NCI-H1048 (cell line): ENCODE data around the gene GDPD4.

Experiments
- DNase-seq: peaks from one replicate; lab custom pipeline; 2025; lab: John Stamatoyannopoulos, UW

GDPD4 gene

DNA sequence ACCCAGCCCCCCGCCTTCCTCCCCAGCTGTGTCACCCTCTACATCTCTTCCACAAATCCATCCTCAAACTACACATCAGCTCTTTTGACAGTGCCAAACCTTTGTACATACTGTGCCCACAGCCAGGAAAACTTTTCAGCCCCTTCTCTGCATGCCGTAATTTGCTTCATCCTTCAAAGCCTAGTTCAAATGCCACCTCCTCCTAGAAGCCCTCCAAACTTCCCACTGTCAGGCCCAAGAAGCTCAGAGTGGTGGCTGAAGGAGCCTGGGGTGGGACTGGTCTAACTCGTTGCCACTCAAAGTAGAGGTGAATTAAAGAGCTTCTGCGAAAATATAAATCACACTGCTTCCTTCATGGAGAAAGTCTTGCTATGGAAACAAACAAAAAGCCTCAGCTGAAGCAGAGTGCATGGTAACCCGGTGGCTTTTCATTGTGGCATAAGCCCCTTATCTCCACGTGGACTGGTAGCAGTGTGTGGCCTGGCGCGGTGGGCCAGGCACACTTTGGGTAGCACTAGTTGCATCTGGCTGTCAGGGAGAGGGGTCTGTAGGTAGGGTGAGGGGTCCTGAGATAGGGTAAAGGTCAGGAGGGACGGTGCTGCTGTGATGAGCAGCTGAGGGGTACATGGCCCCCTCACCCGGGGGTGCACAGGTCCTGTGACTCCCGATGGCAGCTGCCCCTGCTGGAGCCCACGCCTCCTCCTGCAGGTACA lies 96.6 kb downstream of the GDPD4 start:
- no peak for DNase-seq

DNA sequence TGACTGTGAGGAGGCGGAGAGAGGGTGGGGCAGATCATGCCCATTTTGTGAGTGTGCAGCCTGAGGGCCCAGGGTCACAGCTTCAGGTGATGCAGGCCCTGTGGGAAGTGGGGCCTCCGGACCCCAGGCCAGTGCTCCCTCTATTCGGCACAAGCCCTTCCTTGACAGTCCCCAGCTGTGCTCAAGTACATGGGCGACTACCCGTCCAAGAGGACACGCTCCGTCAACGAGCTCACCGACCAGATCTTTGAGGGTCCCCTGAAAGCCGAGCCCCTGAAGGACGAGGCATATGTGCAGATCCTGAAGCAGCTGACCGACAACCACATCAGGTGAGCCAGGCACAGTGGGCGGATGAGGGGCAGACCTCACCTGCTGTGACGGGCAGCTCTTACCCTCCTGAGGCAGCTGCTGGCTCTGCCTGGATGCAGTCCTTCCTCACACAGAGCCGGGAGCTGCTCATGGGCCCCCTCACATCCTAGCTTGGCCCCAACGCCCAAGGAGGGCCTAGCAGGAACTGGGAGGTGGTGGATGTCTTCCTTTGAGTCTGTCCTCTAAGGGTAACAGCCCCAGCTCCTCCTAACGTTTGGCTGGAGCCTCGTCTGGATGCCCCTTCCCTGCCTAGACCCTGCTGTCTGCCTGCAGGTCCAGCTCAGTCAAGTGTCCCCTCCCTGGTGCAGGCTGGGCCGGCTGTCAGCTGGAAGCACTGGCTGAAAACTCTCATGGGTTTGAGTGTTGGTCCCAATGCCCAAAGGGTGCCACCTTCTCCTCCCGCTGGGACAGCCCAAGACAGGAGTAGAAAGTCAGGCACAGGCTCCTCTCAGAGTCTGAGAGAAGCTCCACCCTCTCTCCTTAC lies 97.4 kb downstream of the GDPD4 start:
- no peak for DNase-seq

DNA sequence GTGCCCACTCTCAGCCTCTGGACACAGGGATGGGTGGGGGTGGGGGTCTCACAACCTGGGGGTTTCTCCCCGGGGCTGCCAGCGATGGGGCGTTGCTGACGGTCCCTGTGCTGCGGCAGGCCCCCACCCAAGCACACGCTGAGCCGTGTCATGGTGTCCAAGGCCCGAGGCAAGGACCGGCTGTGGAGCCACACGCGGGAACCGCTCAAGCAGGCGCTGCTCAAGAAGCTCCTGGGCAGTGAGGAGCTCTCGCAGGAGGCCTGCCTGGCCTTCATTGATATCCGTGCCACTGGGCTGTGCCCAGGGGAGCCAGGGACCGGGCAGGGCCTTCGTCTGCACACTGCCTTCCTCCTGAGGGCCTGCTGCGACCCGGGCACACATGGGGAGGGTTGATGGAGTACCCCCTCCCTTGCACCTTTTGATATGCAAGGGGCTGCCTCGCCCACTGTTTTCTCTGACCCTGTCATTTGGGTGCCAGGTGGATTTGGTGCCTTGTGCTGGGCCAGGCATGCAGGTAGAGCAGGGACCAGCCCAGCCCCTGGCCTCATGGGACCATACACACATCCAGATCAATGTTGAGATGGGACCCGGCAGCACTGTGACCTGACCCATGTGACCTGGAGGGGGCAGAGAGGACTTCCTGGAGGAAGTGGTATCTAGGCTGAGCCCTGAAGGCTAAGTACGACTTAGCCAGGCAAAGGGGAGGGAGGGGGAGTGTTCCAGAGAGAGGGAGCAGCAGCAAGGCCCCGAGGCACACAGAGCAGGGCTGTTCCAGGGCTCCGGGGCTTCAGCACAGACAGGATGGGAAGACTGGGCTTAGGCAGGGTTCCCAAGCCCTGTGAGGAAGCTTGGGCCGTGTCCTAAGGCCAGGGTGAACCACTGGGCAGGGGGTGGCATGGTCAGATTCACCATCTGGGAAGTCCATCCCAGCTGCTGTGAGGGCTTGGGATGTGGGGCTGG lies 98.3 kb downstream of the GDPD4 start:
- no peak for DNase-seq

DNA sequence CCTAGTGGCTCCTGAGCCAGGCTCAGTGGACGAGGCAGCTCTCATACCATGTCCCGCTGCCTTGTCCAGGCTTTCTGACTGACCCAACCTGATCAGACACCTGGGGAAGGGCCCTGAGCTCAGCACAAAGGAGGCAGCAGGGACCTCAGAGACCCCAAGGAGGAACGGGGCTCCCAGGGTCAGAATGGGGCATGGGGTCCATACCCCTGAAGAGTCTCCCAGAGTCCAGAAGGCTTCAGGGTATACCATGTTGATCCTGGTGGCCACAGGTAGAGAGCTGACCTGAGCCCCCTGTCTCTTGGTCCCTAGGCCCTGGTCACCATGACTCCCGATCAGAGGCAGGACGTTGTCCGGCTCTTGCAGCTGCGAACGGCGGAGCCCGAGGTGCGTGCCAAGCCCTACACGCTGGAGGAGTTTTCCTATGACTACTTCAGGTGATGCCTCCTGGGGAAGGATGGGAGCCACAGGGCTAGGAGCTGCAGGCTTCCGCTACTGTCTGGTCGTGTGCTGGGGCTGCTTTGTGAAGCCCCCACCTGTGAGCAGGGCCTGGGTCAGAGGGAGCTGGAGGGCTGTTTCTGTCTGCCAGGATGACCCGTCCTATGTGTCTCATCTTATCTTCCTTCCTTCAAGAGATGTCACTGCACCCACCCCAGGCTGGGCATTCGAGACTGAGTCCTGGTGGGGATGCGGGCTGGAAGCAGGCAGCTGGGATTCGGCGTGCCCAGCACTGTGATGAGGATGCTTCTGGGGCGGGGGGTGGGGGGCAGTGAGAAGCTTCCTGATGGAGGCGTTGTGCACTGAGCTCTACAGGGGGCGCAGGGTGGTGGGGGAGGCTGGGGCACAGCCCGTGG lies 99.3 kb downstream of the GDPD4 start:
- DNase-seq = no peak

DNA sequence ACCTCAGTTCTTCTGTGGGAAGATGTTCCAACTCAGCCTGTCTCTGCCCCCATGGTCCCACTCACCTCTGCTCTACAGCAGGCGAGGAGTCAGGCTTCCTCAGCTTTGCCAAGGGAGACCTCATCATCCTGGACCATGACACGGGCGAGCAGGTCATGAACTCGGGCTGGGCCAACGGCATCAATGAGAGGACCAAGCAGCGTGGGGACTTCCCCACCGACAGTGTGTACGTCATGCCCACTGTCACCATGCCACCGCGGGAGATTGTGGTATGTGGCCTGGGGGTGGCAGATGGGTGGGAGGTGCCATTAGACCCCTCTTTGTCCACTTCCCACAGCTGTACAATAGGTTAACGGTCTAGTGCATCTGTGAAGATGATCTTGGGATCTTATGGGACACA lies 100.1 kb downstream of the GDPD4 start:
- DNase-seq = no peak

DNA sequence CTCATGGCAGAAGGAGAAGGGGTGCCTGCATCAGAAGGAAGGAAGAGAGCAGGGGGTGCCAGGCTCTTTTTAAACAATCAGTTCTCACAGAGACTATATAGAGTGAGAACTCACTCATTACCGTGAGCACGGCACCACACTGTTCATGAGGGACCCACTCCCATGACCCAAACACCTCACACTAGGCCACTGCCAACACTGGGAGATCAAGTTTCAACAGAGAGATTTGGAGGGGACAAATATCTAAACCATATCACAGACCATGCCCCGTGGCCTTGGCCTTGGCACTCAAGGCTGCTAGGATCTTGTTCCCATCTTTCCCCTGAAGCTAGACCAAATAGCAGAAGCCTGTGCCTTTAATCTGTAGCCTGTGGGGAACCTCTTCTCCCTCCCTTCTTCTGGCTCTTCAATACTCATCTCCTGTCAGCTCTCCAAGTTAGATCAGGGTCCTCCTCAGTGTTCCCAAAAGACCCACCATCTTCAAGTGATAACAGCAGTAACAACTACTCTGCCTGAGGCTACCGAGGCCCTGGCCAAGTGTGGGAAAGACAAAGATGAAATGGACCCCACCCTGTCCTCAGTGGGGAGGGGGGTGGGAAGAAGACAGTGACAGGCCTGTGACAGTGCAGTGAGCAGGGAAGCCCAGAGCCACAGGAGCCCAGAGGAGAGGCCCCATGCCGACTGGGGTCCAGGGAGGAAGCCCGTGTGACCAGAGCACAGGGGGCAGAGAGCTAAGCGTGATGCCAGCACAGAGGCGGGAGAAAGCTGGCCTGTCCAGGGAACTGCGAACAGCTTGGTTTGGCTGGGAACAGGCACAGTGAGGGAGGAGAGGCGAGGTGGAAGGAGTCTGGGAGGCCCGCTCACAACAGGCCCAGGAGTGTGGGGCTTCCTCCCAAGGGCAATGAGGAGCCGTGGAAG lies 100.9 kb downstream of the GDPD4 start:
- no peak for DNase-seq

DNA sequence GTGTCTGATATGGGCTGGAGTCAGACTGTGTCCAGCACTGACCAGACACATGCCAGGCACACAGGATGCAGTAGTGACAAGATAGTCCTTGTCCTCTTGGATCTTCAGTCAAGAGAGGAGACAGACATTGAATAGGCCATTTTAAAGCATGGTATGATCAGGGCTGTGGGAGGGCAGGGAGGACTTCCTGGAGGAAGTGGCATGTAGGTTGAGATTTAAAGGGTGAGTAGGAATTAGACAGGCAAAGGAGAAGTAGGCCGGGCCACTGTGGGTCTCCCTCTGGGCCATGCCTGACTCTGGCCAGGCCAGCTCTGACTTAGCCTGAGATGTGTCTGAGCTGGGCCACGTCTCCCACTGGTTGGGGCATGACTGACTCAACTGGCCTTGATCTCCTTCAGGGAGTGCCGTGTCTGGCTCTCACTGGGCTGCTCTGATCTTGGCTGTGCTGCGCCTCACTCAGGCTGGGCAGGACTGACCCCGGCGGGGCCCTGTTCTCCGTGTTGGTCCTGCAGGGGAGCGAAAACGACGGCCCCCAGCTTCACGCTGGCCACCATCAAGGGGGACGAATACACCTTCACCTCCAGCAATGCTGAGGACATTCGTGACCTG lies 102.2 kb downstream of the GDPD4 start:
- DNase-seq = no peak

DNA sequence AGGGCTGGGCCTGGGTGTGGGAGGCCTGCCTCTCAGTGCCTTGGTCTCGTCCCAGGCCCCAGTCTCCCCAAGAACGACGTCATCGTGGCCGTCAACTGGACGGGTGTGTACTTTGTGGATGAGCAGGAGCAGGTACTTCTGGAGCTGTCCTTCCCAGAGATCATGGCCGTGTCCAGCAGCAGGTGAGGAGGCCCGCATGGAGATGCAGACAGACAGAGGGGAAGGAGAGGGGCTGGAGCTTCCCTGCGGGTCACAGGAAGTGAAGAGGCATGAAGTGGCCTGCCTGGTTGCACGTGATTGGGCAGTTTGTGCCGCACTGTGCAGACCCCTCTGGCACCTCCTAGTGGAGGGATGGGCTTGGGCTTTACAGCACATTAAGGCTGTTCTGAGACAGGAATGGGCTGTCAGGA lies 103.0 kb downstream of the GDPD4 start:
- DNase-seq = no peak

DNA sequence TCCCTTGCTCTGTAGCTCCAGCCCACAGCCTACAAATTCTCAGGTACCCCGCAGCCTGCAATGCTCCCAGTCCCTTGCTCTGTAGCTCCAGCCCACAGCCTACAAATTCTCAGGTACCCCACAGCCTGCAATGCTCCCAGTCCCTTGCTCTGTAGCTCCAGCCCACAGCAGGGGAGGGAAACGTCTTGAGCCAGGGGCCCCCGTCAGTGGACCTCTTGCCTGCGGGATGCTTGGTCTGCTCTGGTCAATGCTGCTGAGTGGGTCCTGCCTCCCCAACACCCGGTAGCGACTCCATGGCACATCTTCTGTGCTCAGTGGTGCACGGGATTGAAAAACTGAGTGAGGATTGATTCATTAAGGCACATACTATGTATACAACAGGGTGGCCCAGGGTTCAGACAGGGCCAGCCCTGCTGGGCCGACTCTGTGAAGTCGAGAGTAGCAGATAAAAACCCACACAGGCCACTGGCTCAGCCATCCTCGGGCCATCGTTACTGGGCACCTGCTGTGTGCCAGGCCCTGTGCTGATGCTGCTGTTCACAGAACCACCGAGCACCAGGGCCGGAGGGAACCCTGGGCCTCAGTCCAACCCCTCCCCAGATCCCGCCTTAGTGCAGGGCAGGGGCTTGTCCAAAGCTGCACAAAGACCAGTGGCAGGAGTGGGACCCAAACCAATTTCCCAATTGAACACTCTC lies 103.7 kb downstream of the GDPD4 start:
- DNase-seq = no peak

DNA sequence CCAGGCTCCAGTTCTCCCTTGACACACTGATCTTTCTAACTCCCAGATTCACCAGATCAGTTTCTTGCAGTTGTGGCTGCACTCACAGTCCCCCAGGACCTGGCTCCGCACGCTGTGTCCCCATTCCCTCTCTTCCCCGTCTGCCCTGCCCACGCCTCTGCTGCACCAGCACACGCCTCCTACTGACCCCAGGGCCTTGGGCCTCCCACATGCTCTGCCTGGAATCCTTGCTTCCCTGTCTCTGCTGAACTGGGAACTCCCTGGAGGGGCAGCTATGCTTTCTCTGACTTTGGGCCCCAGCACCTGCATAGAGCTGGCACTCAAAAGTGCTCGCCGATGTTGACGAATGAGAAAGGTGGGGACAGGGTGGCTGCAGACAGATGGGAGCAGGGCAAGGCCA lies 104.5 kb downstream of the GDPD4 start:
- no peak for DNase-seq

DNA sequence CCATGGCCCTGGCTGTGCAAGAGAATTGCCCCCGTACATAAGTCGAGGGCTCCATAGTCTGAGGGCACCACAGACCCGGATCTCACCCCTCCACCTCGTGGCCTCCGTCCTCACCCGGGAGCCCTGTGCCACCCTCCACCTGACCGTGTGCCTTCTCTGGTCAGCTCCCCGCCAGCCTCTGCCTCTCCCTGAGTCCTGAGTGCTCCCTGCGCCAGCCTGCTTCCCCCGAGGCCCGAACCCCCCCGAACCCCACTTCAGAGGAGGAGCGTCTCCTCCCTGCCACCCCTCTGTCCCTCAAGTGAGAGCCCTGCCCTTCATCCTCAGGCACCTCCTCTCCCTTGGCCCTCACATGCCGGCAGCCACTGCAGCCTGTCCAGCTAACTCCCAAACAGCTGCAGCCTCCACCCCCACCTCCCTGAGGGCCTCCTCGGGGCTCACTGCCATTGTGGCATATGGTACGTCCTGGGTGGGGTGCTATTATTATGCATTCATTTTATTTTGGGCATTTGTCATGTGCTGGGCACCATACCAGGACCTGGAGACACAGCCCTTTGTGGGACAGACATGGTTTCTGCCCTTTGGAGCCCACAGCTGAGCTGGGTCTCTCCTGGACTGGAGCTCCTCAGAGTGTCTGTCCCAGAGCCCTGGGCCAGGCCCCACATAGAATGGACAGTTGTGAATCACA lies 106.3 kb downstream of the GDPD4 start:
- no peak for DNase-seq

DNA sequence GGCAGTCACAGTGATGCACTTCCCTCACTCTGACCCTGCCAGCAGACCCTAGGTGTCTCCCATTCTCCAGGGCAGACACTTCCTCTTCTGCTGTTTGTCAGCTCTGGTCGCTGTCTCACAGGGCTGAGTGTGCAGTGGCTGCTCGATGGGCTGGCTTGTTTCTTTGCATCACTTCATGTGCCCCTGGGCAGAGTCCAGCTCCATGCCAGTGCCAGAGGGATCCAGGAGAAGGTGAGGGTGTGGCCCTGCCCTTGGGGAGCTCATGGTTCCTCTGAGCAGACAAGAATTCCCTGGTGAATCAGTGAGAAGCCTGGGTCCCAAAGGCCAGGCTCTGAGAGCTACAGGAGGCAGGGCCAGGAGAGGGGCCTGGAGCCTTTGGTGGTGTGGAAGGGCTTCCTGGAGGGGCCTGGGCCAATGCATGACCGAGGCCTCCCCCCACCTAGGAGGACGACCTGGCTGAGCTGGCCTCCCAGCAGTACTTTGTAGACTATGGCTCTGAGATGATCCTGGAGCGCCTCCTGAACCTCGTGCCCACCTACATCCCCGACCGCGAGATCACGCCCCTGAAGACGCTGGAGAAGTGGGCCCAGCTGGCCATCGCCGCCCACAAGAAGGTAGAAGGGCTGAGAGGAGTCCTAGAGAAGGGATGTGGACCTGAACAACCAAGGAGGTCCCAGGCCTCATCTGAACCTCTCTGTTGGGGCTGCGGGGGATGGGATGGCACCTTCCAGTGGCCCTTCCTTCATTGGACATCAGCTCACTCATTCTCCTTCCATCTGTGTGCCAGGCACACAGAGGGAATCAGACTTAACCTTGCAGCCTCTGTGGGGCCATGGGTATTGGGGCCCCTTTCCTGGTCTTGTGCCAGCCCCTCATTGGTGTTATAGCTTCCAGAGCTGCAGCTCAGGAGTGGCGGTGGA lies 107.3 kb downstream of the GDPD4 start:
- no peak for DNase-seq

DNA sequence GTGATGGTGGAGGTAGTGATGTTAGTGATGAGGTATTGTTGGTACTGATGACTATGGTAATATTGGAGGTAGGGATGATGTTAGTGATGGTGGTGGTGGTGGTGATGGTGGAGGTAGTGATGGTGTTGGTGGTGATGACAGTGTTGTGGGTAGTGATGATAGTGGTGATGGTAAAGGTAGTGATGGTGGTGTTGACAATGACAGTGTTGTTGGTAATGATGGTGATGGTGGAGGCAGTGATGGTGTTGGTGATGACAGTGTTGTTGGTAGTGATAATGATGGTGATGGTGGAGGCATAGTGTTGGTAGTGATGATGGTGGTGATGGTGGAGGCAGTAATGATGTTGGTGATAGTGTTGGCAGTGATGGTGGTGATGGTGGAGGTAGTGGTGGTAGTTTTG lies 108.3 kb downstream of the GDPD4 start:
- DNase-seq = no peak

DNA sequence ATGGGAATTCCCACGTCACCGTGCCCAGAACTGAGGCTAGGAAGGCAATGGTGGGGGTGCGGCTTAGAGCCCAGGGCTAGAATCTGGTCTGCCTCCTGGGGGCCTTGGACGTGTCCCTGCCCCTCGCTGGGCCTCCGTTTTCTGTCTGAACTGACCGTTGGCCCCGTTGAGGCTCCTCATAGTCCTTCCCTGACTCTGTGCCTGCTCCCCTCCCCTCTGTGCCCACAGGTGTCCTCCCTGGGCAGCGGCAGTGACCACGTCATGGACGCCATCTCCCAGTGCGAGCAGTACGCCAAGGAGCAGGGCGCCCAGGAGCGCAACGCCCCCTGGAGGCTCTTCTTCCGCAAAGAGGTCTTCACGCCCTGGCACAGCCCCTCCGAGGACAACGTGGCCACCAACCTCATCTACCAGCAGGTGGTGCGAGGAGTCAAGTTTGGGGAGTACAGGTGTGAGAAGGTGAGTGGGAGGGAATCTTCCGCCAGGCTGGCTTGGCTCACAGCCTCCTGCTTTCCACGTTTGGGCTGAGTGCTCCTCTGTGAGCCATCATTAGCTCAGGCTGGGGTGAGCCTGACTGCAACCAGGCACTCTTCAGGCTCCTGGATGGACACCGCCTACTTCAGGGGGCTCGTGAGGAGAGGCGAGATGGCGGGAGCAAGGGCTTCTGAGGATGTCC lies 109.5 kb downstream of the GDPD4 start:
- DNase-seq = peak; percentile 47

DNA sequence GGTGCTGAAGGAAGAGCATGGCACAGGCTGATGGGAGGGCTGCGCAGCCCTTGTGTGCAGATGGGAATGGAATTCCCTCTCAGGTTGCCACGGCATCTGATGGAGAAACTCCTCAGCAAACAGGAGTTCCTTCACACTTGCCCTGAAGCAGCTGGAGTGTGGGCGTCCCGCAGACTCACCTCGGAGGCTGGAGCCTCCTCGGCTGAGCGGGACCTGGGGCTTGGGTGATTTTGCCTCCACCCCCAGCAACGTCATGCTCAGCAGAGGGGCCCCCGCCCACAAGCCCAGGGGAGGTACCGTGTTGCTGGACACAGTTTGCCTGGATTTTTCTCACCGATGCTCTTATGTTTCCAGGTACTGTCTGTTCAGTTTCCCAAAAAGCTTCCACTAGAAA lies 110.1 kb downstream of the GDPD4 start:
- no peak for DNase-seq

DNA sequence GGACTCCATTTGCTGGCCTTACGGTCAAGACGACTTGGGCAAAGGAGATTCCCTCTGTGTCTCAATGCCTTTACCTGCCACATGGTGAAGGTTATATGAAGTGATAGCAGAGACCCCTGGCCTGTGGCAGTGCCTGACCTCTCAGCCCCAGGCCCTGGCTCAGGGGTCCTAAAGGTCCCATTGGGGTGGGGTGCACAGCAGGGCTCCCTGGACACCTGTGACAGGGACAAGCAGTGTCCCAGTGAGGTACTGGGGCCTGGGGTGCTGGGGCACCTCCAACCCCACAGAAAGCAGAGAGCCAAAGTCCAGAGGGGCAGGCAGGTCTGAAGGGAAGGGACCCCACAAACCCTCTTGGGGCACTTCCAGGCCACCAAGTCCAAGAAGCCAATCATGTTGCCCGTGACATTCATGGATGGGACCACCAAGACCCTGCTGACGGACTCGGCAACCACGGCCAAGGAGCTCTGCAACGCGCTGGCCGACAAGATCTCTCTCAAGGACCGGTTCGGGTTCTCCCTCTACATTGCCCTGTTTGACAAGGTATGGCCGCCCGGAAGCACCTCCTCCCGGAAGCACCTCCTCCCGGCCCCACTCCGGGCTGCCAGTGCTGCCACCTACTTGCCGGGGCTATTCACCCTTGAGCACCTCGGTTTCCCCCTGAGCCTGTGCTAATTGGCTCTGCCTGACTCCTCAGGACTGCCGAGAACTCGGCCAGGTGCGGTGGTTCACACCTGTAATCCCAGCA lies 111.0 kb downstream of the GDPD4 start:
- DNase-seq = no peak
